Cerebellar nuclear complex (tissue), 1 donor: ENCODE measurements around the gene NCR3LG1.

ENCODE experiments used
- DNase-seq, 2 experiments: peaks; one replicate each; lab custom pipeline; 2025; lab: John Stamatoyannopoulos, UW

The NCR3LG1 gene

DNA sequence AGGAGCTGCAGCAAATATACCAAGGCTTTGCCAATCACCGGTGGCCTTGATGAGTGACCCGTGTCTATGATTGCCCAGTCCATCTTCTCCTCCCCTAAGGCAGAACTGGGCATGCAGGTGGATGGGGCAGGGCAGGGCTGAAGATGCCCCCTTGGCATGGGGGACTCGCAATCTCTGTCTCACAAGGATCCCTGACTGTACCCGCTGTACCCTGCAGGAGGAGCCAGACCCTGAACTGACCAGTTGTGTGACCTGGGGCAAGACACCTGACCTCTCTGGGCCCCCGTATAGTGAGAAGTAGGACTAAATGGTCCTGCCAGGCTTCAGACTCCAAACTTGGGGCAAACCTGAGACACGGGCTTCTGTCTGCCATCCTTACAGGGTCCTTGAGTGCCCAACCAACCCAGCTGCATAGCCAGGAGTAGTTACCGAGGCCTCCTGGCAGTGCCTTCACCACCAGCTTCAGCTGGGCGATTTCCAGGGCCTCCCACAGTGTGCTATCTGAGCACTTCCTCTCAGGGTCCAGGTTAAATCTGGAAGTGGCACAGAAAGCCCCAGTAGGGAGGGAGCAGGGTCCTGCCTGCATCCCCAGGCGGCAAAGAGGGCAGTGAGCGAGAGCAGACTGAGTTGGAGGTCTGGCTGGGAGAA, 43.3 kb downstream of the NCR3LG1 start:
- DNase-seq: no peak

DNA sequence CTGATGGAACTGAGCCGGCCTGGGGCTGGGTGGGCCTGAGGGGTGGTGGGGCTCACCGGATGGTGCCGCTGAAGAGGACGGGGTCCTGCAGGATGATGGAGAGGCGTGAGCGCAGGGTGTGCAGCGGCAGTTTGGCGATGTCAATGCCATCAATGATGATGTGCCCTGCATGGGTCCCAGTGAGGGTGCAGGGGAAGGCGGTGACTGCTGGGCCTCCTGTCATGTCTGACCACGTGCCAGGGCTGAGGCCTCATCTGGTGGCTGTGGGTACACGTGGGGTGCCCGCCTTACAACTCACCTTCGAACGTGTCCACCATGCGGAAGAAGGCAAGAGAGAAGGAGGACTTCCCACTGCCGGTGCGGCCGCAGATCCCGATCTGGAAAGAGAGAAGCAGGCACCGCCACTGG, 44.0 kb downstream of the NCR3LG1 start:
- no peak for DNase-seq

DNA sequence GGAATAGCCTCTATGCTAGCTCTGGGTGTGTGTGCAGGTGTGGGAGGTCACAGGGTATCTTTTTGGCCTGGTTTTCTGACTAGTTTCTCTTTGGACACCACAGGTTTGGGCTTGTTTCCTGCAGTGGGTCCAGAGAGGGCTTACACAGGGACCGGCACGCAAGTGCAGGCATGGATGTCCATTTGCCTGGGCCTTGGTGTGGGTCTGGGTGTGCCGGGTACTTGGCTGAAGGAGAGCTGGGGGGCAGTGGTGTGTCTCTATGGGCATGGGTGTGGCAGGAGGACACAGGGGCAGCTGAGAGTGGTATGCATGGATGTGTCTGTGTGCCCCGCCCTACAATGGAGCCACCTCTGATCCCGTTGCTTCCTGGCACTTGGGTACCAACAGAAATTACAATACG, 44.4 kb downstream of the NCR3LG1 start:
- no peak for DNase-seq

DNA sequence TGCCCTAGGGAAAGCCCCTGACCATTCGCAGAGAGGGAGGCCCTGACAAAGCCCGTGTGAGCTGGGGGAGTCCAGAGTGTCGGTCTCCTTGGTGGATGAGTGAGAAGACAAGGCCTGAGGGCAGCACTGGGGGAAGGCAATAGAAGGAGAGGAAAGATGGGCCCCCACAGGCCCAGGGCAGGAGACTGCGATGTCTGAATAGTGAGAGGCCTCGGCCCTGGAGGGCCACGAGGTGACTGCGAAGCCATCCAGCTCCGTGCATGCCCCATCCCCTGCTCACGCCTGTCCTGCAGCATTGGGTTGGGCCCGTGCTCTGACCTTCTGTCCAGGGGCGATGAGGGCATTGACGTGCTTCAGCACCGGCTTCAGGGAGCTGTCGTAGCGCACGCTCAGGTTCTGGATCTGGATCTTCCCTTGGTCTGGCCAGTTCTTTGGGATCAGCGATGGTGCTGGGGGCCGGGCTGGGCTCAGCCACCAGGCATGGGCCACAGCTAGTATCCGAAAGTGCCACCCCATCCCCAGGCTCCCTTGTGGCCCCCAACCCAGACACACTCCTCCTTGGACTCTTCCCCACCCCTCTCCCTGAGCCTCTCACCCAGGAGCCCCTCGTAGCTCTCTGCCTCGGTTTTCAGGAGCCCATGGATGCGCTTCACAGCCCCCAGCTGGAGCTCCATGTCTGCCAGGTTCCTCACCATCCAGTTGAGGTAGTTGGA, 45.2 kb downstream of the NCR3LG1 start:
- no peak for DNase-seq

DNA sequence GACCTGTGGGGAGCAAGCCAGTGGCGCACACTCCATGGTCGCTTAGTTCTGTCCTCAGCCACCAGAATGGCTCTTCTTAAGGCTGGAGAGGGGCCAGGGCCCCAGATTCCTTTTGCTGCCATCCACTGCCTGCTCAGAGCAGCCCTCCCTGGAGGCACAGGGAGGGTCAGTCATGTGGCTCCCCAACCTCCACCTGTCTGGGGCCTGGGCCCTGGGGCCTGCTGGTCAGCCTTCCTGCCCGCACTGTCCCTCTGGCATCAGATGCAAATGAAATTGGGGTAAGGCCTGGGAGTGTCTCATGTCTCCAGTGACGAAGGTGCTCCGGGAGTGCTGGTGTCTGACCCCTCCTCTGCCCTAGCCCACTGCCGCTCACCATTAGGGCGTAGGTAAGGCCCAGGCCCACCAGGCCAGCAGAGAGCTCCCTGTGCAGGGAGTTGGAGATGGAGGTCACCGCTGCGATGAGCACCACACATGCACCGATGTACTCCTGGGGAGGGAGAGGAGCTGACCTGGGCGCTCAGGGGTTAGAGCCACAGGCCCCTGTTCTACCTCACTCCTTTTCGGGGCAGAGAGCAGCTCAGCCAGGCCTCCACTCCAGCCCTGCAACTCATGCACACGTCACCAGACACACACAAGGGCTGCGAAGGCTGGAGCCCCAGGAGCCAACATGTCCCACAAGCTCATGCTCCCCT, 45.9 kb downstream of the NCR3LG1 start:
- no peak for DNase-seq

DNA sequence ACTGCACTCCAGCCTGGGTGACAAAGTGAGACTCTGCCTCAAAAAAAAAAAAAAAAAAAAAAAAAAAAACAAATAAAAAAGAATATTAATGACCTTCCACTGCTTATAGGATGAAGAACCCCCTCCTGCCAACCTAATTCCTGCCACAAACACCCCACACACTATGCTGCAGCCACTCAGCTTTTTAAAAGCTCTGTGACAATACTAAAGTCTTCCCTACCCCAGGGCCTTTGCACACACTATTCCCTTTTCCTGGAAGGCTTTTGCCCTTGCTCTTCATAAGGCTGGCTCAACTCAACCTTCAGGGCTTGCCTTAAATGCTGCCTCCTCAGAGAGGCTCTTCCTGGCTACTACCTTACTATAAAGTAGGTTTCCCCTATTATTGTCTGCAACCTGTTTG, 47.6 kb downstream of the NCR3LG1 start:
- no peak for DNase-seq

DNA sequence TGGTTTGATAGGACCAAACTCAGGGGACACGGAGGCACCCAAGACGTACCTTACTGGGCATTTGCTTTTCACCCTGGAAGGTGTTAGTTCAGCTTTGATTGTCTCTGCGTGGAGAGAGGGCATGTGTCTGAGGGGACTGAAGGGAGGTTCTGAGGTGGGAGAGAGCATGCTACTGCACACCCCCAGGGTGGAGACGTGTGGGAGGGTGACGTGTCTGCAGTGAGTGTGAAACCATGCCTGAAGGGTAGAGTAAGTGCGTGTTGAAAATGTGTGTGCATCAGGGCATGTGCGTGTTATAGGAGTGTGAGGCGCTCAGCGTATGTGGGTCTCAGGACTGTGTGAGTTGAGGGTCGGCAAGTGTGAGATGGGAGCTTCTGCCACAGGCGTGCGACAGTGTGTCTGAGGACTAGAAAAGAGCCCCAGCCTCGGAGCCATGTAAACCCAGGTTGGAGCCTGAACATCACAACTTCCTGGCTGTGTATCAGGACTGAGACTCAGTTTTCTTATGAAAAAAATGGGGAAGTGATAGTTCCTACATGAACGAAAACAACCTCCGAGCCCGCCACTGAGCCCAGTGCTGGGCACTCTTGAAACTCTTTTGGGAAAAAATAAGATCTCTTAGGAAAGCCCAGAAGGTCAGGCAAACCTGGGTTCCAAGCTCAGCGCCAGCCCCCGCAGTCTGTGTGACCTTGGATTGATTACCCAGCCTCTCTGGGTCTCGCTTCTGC, 48.6 kb downstream of the NCR3LG1 start:
- DNase-seq: no peak

DNA sequence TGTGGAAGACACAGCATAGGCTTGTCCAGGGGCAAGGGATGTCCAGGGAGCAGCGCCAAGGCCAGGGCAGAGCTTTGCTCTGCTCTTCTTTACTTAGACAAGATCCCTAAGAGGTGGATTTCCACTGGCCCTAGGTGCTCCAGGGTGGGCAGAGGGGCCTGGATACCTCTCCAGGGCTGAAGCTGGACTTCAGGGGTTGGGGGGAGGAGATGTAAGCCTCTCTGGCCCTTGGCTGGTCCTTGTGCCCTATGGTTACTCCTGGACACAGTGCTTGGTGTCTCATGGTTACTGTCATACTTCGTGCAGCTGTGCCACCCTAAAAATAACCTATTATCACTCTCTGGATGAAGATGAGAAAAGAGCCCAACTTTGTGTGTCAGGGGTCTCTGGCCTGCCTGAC, 49.7 kb downstream of the NCR3LG1 start:
- no peak for DNase-seq

DNA sequence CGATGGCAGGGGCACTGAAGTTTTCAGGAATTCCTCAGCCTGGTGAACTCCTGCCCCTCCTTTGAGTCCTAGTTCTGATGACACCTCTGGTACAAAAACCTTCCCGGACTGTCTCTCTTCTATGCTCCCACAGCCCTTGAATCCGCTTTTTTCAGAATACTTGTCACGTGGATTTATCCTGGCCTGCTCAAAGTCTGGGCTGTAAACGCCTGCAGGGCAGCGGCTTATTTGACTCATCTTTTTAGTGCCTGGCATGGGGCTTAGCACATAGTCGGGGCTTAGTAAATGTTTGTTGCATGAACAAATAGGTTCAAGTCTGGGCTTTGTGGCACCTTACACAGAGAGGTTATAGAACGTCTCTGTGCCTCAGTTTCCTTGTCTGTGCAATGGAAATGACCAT, 50.2 kb downstream of the NCR3LG1 start:
- DNase-seq: no peak

DNA sequence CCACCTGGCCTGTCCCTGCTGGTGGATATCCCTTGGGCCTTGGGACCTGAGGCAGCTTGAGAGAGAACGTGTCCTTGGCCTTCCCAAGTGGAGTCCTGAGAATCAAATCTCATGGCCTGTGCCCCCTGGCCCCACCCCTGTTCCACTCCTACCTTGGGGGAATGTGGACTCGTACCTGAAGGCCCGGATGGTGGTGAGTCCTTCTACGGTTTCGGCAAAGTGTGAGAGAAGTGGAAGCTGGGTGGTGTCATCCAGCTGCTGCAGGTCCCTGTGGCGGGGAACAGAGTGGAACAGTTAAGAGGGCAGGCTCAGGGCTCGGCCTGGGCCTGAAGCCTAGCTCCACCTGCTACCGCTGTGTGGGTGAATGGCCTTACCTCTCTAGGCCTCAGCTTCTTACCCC, 50.9 kb downstream of the NCR3LG1 start:
- no peak for DNase-seq

DNA sequence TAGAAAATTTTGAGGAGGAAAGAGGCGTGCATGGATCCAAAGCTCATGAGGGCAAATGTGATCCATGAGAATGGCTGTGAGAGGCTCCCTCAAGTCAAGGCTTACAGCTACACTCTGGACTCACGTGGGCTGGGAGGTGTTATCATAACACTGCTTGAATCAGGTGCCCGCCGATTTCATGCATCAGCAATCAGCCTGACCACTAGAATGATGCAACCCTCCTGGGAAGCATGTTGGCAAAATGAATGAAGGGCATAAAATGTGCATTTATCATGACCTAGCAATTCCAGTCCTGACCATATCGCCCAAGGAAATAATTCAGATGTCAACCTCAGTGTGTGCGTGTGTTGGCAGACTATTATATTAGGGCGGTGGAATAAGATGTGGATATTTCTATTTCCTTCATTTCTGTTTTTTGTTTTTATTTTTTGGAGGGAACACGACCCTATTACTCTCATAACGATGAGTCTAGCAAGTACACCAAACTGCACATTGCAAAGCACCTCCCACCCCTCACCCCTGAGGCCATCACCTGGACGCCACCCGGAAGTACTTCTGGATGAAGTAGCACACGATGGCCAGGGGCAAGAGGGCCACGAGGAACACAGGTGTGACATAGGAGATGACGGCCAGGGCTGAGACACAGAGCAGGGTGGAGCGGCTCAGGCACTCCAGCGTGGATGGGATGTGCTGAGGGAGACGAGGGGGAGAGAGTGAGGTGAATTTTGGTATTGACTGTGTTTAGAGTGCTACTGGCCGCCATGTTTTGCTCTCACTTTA, 52.6 kb downstream of the NCR3LG1 start:
- DNase-seq: no peak

DNA sequence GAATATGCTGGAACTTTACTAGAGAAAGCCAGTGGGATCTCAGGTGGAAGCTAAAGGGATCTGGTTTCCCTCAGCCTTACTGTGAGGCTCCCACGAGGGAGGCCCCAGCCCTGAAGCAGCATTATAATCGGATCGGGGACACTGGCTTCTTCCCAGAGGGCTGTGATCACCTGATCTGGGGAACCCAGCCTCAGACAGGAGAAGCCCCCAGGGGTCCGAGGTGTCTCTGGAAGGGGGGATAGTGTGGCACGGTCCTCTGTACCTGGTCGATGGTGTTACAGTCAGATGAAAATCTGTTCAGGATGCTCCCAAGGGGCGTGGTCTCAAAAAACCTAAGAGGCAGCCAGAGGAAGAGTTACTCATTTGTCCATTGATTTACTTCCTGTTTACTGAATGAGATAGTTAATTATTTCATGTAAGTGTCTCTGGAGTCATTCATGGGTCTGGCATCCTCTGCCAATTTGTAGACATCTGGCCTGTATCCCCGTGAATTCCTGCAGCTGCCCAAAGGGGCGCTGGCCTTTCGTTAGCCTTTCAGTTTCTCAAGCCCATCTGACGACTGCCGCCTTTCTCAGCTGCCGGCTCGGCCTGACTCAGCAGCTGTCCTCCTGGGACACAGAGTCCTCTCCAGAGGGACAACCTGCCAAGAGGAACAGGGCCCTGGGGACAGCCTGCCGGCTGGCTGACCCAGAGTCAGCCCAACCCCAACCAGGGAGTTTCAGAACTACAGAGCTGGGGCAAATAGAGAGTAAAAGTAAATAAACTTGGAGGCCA, 53.8 kb downstream of the NCR3LG1 start:
- no peak for DNase-seq

DNA sequence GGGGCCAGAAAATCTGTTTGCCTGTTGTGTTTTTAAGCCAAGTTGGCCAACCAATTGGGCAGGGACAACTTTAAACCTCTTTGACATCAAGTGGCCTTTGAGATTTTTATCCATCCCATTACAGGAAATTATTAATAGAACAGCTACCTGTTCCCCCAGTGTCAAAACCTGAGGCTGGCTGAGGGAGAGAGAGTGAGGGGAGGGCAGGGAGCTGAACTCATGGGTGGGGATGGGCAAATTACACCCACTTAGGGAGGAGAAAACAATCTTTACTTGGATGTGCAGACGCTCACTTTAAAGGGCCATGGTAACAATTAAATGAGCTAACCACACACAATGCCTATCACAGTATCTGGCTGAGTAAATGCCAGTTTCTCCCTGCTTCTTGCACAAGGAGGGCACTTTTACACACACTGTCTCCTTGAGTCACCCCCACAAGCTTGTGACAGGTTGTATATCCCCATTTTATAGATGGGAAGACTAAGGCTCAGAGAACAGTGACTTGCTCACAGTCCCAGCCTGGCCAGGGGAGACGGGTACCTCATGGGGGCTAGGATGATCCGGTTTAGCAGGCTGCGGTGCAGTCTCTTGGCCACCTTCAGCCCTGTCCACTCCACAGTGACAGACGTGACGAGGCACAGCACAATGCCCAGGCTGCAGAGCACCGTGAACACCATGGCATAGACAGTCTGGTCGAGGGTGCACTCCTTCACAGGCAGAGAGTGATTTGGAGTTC, 54.6 kb downstream of the NCR3LG1 start:
- no peak for DNase-seq

DNA sequence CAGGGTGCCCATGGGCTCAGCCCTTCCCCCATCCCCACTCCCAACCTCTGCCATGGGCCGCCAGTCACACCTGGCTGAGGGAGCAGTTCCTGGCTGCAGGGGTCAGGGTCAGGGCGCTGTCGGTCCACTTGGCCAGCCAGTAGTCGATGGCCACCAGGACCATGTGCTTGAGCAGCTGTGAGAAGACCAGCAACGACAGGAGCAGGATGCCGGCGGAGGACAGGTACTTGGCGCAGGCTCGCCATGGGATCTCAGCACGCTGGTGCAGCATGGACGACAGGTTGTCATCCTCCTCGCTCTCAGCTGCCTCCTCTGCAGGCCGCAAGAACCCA, 55.2 kb downstream of the NCR3LG1 start:
- DNase-seq: no peak

DNA sequence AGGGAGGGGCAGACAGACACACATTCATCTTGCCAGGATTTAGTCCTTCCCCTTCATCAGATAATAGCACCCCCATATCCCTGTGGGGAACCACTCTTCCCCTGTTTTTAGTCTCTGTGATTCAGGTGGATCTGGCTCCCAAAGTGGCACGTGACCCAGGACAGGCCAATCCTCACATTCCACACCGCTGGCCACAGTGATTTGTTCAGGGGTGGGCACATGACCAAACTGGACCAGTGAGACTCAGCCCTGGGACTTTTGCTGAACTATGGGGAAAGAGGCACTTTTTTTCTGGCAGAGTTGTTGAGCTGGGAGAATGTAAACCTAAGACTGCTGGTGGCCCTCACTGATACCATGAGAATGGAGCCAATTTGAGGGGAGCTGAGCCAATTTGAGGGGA, 56.0 kb downstream of the NCR3LG1 start:
- DNase-seq: no peak

DNA sequence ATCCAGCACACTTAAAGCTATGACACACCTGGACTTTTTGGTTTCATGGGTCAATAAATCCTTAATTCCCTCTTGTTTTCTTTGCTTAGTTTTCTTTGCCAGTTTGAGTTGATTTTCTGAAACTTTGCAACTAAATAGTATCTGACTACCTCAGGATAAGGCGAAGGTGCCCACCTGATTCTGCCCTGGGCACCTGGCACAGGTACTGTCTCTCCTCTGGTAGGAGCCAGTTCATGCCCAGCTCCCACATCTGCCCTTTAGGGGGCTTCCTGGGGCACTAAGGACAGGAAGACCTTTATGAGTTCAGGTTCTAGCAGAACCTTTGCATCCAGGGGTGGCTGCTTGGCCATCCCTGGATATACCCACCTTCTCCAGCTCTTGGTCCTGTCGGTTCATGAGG, 56.4 kb downstream of the NCR3LG1 start:
- no peak for DNase-seq

DNA sequence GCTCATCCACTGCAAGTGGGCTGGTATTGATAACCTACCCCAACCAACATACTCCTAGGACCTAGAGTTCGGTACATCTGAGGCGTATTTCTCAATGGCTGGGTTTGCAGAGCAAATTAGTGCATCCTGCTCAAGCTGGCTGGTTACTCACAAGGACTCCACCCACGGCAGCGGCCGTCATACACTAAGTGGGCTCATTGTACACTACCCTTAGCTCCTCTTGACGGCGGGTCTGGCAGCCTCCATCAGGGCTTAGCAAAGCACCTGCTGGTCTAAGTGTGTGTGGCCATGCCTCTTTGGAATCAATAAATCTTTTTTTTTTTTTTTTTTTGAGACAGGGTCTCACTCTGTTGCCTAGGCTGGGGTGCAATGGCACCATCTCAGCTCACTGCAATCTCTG, 57.0 kb downstream of the NCR3LG1 start:
- no peak for DNase-seq

DNA sequence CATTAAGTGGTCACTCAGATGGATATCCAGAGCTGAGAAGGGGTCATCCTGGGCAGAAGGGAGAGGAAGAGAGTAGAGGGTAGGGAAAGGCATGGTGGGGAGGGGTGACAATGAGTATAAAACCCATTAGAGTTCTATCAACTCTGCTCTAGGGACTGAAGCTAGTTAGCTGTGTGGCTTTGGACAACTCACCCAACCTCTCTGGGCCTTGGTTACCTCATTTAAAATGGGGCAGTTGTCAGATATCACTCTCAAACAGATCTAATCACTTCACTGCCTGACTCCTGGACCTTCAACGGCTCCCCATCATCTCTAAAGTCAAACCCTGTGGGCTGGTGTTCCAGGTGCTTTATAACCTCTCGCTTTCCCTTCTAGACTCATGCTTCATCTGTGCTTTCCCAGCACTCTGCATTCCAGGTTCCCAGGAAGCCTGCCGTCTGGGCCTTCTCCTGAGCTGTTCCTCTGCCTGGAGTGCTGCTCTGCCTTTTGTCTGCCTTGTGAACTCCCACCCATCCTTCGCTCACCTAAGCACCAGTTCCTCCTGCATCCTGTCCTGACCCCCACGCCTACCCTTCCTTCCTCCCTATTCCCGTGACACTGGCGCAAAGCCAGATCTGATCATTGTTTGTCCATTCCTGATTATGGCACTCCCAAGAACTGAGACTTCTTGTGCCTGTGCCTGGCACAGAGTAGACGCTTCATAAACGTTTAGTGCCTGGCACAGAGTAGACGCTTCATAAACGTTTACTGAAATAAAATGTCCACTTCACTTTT, 59.2 kb downstream of the NCR3LG1 start:
- DNase-seq: no peak

DNA sequence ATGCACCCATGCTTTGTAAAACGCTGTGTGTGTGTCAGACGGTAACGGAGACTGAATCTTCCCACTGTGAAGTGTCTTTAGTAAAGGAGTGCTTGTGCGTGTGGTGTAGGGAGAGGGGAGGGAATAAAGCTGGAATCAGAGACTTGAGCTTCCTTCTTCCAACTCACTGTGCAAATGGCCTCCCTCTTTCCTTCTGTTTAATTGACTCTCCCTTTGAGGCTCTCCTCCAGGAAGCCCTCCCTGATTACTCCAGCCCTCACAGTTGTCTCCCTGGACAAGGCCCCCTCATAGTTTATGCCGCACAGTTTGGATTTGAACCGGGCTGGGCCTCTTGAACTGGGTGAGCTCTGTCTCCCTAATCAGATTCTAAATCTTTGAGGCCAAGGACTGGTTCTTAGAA, 59.8 kb downstream of the NCR3LG1 start:
- no peak for DNase-seq
